Lung (tissue), 12 donors: Measurements from ENCODE around the gene ANKRD29. TPM values are rescaled to one million over a fixed set of nuclear protein-coding genes. Genes with fewer than 3 reads are reported as not detected.
A peak's percentile ranks its signal among the peaks of the same experiment; 100 is the strongest.

Source experiments
- ATAC-seq: fragments of 200-7000 bp; cut with Tn5 transposase; one replicate; pipeline ENCODE4 v1.9.1; 2020; ENCODE audit warnings: moderate number of reproducible peaks; ENCODE audit not compliant: insufficient read depth, low FRiP score
- DNase-seq, 3 donors: peaks; one replicate each; pipeline ENCODE4 v3.0.0-alpha.2; 2013 to 2017
- H3K27ac ChIP-seq, 2 donors: one replicate each; pipeline ENCODE4 v1.5.1; 2013; ENCODE audit warnings: mild to moderate bottlenecking in 2 of 2, moderate library complexity in 2 of 2, control low read depth in 1 of 2, inconsistent platforms in 1 of 2, low read depth in 1 of 2, low read length in 1 of 2
- H3K27me3 ChIP-seq, 3 donors: one replicate each; pipeline ENCODE4 v1.5.1; 2013; ENCODE audit warnings: low read length in 2 of 3; ENCODE audit not compliant: control insufficient read depth in 3 of 3, insufficient read depth in 3 of 3
- H3K36me3 ChIP-seq, 4 donors: one replicate each; pipeline ENCODE4 v1.5.1; 2013; ENCODE audit warnings: low read length in 4 of 4, mild to moderate bottlenecking in 1 of 4, moderate library complexity in 1 of 4; ENCODE audit not compliant: control insufficient read depth in 4 of 4, insufficient read depth in 4 of 4
- H3K4me1 ChIP-seq, 5 donors: one replicate each; pipeline ENCODE4 v1.5.1; 2013; ENCODE audit warnings: low read length in 5 of 5, mild to moderate bottlenecking in 2 of 5, moderate library complexity in 1 of 5; ENCODE audit not compliant: control insufficient read depth in 5 of 5, insufficient read depth in 5 of 5
- H3K4me3 ChIP-seq: one replicate; pipeline ENCODE4 v1.5.1; 2013; ENCODE audit warnings: mild to moderate bottlenecking, control low read depth, moderate library complexity
- H3K9ac ChIP-seq, 2 donors: one replicate each; pipeline ENCODE4 v1.5.1; 2013; ENCODE audit warnings: low read length in 2 of 2, control low read depth in 1 of 2; ENCODE audit not compliant: insufficient read depth in 1 of 2
- H3K9me3 ChIP-seq, 4 donors: one replicate each; pipeline ENCODE4 v1.5.1; 2013; ENCODE audit warnings: low read length in 3 of 4, mild to moderate bottlenecking in 1 of 4, moderate library complexity in 1 of 4; ENCODE audit not compliant: control insufficient read depth in 4 of 4, insufficient read depth in 3 of 4
- WGBS, 2 donors: extraction: QIAGEN DNeasy Blood & Tissue Kit; methylation state at CpG; one replicate each; pipeline ENCODE4 v1.1.7; 2013; 5-methylcytosine and 5-hydroxymethylcytosine counted together
- polyA plus RNA-seq, 2 donors: library from polyadenylated mRNA; stranded (reverse); fragments of 200-250 nt; gene quantifications; one replicate each; pipeline ENCODE4 v1.2.1, GENCODE V29; 2013
- total RNA-seq, 2 donors: library from RNA; depleted of rRNA in 1 of 2; stranded (reverse); fragments of >200 nt in 1 of 2; gene quantifications; one replicate each; pipeline ENCODE4 v1.2.1, GENCODE V29; 2014 to 2021
- TF ChIP-seq, protein P1 (sequence below): IDR thresholded peaks from 2 replicates; pipeline ENCODE4 v1.5.1; 2012; ENCODE audit warnings: mild to moderate bottlenecking; ENCODE audit errors: control extremely low read depth, extremely low read depth
- donor health status: control.
- donor health status: control.
- donor health status: Bipolar disorder and iron deficiency.
- donor health status: healthy.
- donor health status: DM: yes; HTN: yes; CAD: no.

ANKRD29 gene
- total and polyA plus RNA-seq, 4 donors = 12.5 to 60.9 (median 43.0) TPM

DNA sequence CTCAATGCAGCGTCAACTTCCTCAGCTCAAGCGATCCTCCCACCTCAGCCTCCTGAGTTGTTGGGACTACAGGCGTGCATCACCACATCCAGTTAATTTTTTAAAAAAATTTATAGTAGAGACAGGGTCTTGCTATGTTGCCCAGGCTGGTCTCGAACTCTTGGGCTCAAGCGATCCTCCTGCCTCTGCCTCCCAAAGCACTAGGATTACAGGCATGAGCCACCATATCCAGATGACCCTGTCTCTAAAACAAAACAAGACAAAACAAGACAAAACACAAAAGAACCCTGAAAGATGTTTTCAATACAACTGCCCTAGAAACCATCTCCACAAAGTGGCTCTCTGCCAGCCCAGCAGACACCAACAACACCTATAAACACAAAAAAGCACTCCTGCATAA lies 31.4 kb downstream of the ANKRD29 start:
- Histone ChIP-seq H3K36me3 (peaks cover 0 to 1% (median 0%) of the 10 kb centered on the region in 4 donors), H3K4me3 (no peak overlapping the region), H3K4me1 (peaks cover 0 to 4% (median 0%) of the 10 kb centered on the region in 5 donors), H3K9ac (no peak overlapping the region), H3K9me3 (peaks cover 0 to 2% (median 0%) of the 10 kb centered on the region in 4 donors), H3K27ac (no peak overlapping the region), H3K27me3 (no peaks in the 10 kb centered on the region)
- 95% methylated on average over 5 of the region's 5 CpGs for WGBS, 2 donors
- DNase-seq = no peak
- TF ChIP-seq, protein P1, sequence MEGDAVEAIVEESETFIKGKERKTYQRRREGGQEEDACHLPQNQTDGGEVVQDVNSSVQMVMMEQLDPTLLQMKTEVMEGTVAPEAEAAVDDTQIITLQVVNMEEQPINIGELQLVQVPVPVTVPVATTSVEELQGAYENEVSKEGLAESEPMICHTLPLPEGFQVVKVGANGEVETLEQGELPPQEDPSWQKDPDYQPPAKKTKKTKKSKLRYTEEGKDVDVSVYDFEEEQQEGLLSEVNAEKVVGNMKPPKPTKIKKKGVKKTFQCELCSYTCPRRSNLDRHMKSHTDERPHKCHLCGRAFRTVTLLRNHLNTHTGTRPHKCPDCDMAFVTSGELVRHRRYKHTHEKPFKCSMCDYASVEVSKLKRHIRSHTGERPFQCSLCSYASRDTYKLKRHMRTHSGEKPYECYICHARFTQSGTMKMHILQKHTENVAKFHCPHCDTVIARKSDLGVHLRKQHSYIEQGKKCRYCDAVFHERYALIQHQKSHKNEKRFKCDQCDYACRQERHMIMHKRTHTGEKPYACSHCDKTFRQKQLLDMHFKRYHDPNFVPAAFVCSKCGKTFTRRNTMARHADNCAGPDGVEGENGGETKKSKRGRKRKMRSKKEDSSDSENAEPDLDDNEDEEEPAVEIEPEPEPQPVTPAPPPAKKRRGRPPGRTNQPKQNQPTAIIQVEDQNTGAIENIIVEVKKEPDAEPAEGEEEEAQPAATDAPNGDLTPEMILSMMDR = no peak
- no peak for ATAC-seq

DNA sequence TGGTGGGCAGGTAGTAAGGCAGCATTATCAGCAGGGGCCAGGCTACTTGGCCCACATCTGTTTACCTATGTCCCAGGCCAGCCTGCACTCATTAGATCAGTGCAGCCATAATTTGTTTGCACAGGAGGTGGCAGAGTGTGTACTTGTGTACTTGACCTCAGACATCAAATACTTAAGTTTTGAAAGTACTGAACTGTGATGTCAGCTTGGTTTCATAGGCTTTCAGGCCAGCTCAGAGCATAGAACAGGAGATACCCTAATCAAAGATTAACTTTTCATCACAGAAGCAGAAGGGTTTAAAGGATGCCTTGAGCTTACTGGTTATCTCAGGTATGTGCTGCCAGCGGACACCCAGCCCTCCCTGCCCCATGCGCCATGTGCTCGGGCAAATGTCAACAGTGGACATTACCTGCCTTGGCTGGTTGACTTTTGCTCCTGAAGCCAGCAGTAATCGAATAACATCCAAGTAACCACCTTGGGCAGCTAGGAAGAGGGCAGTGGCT lies 33.2 kb downstream of the ANKRD29 start:
- ATAC-seq (peak; percentile 78), DNase-seq (peak; percentile 48 to 73 (median 54))
- 74 to 93% methylated on average over 4 of the region's 4 CpGs for WGBS, 2 donors
- TF ChIP-seq, protein P1 = no peak
- Histone ChIP-seq H3K4me1 (no peaks in the 10 kb centered on the region), H3K9ac (no peak overlapping the region), H3K4me3 (no peak overlapping the region), H3K27me3 (no peaks in the 10 kb centered on the region), H3K9me3 (peaks cover 0 to 2% (median 0%) of the 10 kb centered on the region in 4 donors), H3K27ac (peak overlapping the region in 1 of 2 donors; percentile 63), H3K36me3 (peaks cover 0 to 1% (median 0%) of the 10 kb centered on the region in 4 donors)

DNA sequence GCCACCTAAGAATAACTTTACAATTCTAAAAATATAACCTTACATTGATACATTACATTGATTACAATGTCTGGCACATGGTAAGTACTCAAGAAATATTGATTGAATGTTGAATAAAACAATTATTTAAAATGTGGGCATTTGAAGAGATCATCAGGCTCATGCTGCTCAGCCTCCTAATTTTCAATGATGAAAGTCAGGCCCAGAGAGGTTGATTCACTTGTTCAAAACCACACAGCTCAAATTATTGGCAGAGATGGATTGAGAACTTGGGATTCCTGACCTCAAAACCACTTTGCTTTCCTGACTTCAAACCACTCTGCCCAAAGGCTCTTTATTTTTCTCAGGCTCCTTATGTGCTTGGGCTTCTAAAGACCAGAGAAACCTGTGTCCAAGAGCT lies 34.7 kb downstream of the ANKRD29 start:
- DNase-seq (no peak), ATAC-seq (no peak)
- no peak overlapping the region for H3K4me3 ChIP-seq
- no peak overlapping the region for H3K9ac ChIP-seq
- TF ChIP-seq, protein P1 = no peak
- no peaks in the 10 kb centered on the region for H3K27me3 ChIP-seq
- no peaks in the 10 kb centered on the region for H3K36me3 ChIP-seq
- H3K27ac ChIP-seq = no peak overlapping the region
- H3K4me1 ChIP-seq = no peaks in the 10 kb centered on the region
- H3K9me3 ChIP-seq = no peaks in the 10 kb centered on the region

DNA sequence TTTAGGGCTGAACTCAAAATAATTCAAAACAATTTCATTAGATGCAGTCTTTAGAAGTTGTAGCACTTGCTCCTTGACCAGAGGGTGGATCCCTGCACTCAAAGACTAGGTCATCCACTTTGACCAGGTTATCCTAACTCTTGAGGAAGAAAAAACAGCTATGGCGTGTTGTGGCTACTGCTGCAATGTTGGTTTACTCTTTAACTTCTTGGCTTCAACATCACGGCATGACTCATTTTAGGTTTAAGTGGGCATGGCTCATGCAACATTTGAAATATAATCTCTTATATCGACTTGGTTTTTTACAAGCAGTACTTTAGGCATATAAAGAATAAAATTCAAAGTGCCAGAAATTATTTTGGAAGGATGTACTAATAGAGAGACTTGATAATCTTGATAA lies 35.4 kb downstream of the ANKRD29 start:
- DNase-seq (peak in 1 of 3 donors; percentile 53), ATAC-seq (peak; percentile 72)
- no peaks in the 10 kb centered on the region for H3K27me3 ChIP-seq
- H3K36me3 ChIP-seq = no peaks in the 10 kb centered on the region
- WGBS, 2 donors = 70 to 86% methylated on average over 3 of the region's 3 CpGs
- TF ChIP-seq, protein P1 = no peak
- no peaks in the 10 kb centered on the region for H3K4me1 ChIP-seq
- H3K9ac ChIP-seq = no peak overlapping the region
- H3K27ac ChIP-seq = no peak overlapping the region
- no peaks in the 10 kb centered on the region for H3K9me3 ChIP-seq
- no peak overlapping the region for H3K4me3 ChIP-seq
